Muscle layer of colon (tissue), 2 donors: ENCODE results near the gene PRG2.
A peak's percentile ranks its signal among the peaks of the same experiment; 100 is the strongest.

Experiments used
- H3K27ac ChIP-seq: one replicate; pipeline ENCODE4 v1.7.0; 2013; ENCODE audit warnings: low read depth, mild to moderate bottlenecking, low read length, moderate library complexity
- H3K27me3 ChIP-seq, 2 donors: one replicate each; pipeline ENCODE4 v1.7.0; 2013; ENCODE audit warnings: low read length in 2 of 2, mild to moderate bottlenecking in 2 of 2; ENCODE audit not compliant: insufficient read depth in 2 of 2, control insufficient read depth in 1 of 2
- H3K36me3 ChIP-seq: one replicate; pipeline ENCODE4 v1.7.0; 2013; ENCODE audit warnings: mild to moderate bottlenecking, low read length; ENCODE audit not compliant: insufficient read depth
- H3K4me1 ChIP-seq: one replicate; pipeline ENCODE4 v1.7.0; 2013; ENCODE audit warnings: mild to moderate bottlenecking, low read length; ENCODE audit not compliant: insufficient read depth
- H3K4me3 ChIP-seq, 2 donors: one replicate each; pipeline ENCODE4 v1.7.0; 2013; ENCODE audit warnings: low read length in 2 of 2, low read depth in 1 of 2, mild to moderate bottlenecking in 1 of 2, moderate library complexity in 1 of 2
- H3K9ac ChIP-seq: one replicate; pipeline ENCODE4 v1.7.0; 2013; ENCODE audit warnings: low read length
- H3K9me3 ChIP-seq: one replicate; pipeline ENCODE4 v1.7.0; 2013; ENCODE audit warnings: mild to moderate bottlenecking, low read length
- donor health status: abdominal sarcoma.
- donor health status: Adenocarcinoma of cecum.

Gene PRG2

DNA sequence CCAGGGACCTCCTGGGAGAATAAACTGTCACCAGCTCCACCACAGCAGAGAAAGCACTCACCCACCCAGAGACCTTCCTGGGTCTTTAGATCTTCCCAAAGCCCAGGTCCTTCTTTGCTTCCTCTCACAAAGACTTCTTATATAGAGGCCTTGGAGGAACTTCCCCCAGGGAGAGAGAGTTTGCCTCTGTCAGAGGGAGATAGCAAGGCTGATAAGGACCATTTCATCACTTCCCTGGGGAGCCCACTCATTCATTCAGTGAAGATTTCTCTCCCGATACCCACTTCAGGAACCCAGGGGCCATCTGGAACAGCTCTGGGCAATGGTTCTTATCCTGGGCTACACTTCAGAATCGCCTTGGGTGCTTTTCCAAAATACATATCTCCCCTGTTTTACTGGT lies at the start of gene PRG2:
PRG2 (minus strand) TSS at position 116 of the 400 bp plus-strand sequence. CDS start 706 bp downstream, outside the sequence.
- no peaks in the 10 kb centered on the region for H3K9me3 ChIP-seq
- H3K9ac ChIP-seq: no peak within 1 kb of the TSS
- H3K4me3 ChIP-seq: no peak within 1 kb of the TSS
- H3K27me3 ChIP-seq: no peaks in the 10 kb centered on the region
- H3K36me3 ChIP-seq: no peaks in the 10 kb centered on the region
- H3K27ac ChIP-seq: no peak within 1 kb of the TSS
- no peaks in the 10 kb centered on the region for H3K4me1 ChIP-seq

DNA sequence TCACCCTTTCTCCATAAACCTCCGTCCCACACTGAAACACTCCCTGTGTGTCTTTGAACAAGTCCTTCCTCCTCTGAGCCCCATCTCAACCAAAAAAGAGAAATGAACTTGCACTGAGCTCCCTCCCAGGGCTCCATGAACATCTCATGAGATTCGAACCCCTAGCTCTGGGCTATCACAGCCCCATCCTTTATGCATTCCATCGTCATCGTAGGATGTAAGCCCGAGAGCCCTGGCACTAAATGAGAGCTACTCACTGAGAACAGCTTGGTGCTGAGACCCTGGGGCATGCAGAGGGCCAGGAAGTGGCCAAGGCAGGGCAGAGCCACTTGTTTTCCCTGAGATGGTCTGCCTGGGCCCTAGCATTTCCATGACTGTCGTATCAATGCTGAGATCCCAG lies 49.3 kb upstream of the PRG2 start:
- Histone ChIP-seq H3K27ac (no peak overlapping the region), H3K4me1 (peaks cover 3% of the 10 kb centered on the region), H3K9ac (no peak overlapping the region), H3K9me3 (no peaks in the 10 kb centered on the region), H3K4me3 (no peak overlapping the region), H3K27me3 (no peaks in the 10 kb centered on the region), H3K36me3 (no peaks in the 10 kb centered on the region)

GRCh38 chr11:57438345-57439285 lies 48.2 kb upstream of the PRG2 start:
- no peaks in the 10 kb centered on the region for H3K9me3 ChIP-seq
- no peaks in the 10 kb centered on the region for H3K27me3 ChIP-seq
- H3K4me3 ChIP-seq: no peak overlapping the region
- no peak overlapping the region for H3K9ac ChIP-seq
- H3K4me1 ChIP-seq: peaks cover 6% of the 10 kb centered on the region
- no peaks in the 10 kb centered on the region for H3K36me3 ChIP-seq
- no peak overlapping the region for H3K27ac ChIP-seq

GRCh38 chr11:57436031-57436430 lies 45.6 kb upstream of the PRG2 start:
- Histone ChIP-seq H3K4me3 (no peak overlapping the region), H3K27ac (no peak overlapping the region)

DNA sequence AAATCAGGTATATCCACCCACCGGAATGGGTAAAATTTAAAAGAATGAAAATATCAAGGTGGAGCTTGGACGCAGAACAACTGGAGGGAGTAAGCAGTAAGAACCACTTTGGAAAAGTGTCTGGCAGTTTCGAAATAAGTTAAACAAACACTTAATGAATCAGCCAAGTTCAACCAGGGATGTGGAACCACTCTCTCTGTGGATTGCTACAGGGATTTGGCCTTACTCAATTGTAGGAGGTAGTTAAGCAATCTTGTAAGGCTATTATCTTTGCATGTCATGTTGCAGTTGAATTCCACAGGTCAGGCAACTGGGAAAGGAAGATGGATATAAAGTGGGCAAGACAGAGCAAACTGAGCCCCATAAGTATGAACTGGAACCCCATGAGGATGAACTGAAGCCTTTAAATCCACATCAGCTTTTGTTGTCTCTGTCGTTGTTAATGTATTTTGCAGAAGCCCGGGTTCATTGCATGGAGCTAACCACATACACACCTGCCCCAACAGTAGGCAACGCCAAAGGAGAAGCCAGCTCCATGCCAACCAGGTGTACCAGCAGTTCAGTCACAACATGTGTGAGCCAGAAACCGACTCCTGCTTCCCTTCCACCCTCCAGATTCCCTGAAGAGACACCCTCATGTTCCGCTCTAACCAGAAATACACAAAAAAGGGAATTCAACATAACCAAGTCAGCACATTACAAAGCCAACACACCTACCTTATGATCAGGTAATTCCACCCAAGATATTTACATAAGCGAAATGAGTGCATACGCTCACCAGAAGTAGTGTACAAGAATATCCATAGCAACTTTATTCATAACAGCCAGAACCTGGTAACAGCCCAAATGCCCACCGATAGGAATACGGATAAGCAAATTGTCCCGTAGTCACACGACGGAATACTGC lies 44.4 kb upstream of the PRG2 start:
- peaks cover 6% of the 10 kb centered on the region for H3K4me1 ChIP-seq
- H3K36me3 ChIP-seq: no peaks in the 10 kb centered on the region
- H3K27ac ChIP-seq: no peak overlapping the region
- no peaks in the 10 kb centered on the region for H3K27me3 ChIP-seq
- H3K9me3 ChIP-seq: no peaks in the 10 kb centered on the region
- H3K4me3 ChIP-seq: no peak overlapping the region
- no peak overlapping the region for H3K9ac ChIP-seq

More at GRCh38 chr11:57436031-57436430, 45.6 kb upstream of the PRG2 start:
- Histone ChIP-seq H3K9me3 (no peaks in the 10 kb centered on the region), H3K36me3 (no peaks in the 10 kb centered on the region), H3K9ac (no peak overlapping the region), H3K27me3 (no peaks in the 10 kb centered on the region), H3K4me1 (peaks cover 6% of the 10 kb centered on the region)

DNA sequence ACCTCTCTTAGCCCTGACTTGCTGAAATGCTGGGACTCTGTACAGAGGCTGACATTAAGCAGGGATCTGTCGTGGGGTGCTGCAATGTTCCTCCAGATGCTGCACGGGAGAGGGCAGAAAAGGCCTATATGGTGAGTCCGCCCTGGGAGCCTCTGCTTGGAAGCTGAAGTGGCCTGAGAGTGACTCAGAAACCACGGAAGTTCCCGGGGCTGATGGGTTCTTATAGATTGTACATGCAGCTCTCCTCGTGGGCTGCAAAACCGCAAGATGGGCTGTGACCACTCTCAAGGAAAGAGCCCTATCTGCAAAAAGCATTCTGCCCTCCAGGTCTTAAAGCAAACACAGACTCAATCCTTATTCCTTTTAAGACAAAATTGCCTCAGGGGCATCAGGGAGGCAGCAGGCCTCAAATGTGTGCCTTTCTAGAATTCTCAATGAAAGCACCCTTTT lies 42.3 kb upstream of the PRG2 start:
- H3K9ac ChIP-seq: no peak overlapping the region
- no peak overlapping the region for H3K4me3 ChIP-seq
- no peaks in the 10 kb centered on the region for H3K9me3 ChIP-seq
- H3K27ac ChIP-seq: no peak overlapping the region
- H3K4me1 ChIP-seq: peaks cover 13% of the 10 kb centered on the region
- no peaks in the 10 kb centered on the region for H3K27me3 ChIP-seq
- H3K36me3 ChIP-seq: no peaks in the 10 kb centered on the region

DNA sequence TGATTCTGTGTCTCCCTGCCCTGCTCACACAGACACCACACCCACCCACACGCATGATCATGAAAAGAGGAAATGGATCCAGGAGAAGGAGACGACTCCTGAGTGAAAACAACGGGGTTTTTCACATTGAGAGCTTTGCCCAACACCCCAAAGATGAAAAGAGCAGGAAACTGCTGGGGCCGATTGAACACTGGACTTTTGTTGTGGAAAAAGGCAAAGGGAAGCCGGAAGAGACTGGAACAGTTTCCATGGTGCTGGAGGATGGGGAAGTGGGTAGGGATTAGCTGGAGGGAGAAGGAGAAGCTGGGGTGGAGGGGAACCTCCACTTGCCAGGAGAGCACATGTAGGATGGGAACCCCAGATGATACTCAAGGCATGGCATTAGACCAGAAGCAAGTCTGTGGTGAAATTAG lies 41.7 kb upstream of the PRG2 start:
- H3K36me3 ChIP-seq: no peaks in the 10 kb centered on the region
- H3K27me3 ChIP-seq: no peaks in the 10 kb centered on the region
- H3K9me3 ChIP-seq: no peaks in the 10 kb centered on the region
- peaks cover 18% of the 10 kb centered on the region for H3K4me1 ChIP-seq
- H3K9ac ChIP-seq: no peak overlapping the region
- no peak overlapping the region for H3K4me3 ChIP-seq
- no peak overlapping the region for H3K27ac ChIP-seq

- Histone ChIP-seq H3K36me3 (no peaks in the 10 kb centered on the region), H3K4me1 (peaks cover 28% of the 10 kb centered on the region), H3K27me3 (no peaks in the 10 kb centered on the region), H3K9me3 (no peaks in the 10 kb centered on the region), H3K4me3 (no peak overlapping the region), H3K27ac (no peak overlapping the region), H3K9ac (no peak overlapping the region)
Measured at GRCh38 chr11:57430952-57431351, 40.5 kb upstream of the PRG2 start.

DNA sequence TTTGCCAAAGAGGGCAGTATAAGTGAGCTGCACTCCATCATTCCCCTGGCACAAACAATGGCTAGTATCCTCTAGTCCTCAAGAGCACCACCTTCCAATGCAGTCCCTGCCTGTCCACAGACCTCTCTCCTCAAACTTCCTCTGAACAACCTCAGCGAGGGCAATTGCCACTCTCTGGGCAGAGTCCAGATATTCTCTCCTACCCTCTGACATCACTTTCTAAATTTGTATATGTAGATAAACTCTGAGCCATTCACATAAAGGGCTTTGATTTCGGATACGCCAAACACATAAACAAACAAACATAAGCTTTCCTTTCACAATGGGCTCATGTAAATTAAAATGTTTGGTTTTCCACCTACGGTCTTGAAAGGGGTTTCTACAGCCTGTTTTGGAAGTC lies 39.5 kb upstream of the PRG2 start:
- H3K36me3 ChIP-seq: no peaks in the 10 kb centered on the region
- H3K27ac ChIP-seq: no peak overlapping the region
- H3K4me1 ChIP-seq: peaks cover 36% of the 10 kb centered on the region
- no peaks in the 10 kb centered on the region for H3K27me3 ChIP-seq
- no peaks in the 10 kb centered on the region for H3K9me3 ChIP-seq
- no peak overlapping the region for H3K9ac ChIP-seq
- H3K4me3 ChIP-seq: no peak overlapping the region

- Histone ChIP-seq H3K27me3 (no peaks in the 10 kb centered on the region), H3K4me1 (peaks cover 39% of the 10 kb centered on the region), H3K27ac (no peak overlapping the region), H3K9me3 (no peaks in the 10 kb centered on the region), H3K36me3 (peaks cover 8% of the 10 kb centered on the region), H3K9ac (no peak overlapping the region), H3K4me3 (no peak overlapping the region)
Measured at GRCh38 chr11:57428643-57429042, 38.2 kb upstream of the PRG2 start.

GRCh38 chr11:57427727-57428082 lies 37.3 kb upstream of the PRG2 start:
- no peak overlapping the region for H3K9ac ChIP-seq
- H3K4me1 ChIP-seq: peaks cover 39% of the 10 kb centered on the region
- H3K4me3 ChIP-seq: no peak overlapping the region
- H3K36me3 ChIP-seq: peaks cover 11% of the 10 kb centered on the region
- H3K27ac ChIP-seq: peak overlapping the region; percentile 83
- no peaks in the 10 kb centered on the region for H3K27me3 ChIP-seq
- H3K9me3 ChIP-seq: no peaks in the 10 kb centered on the region
